Measurements from ENCODE around the gene CEP43. TPM values are rescaled to one million over a fixed set of nuclear protein-coding genes. Genes with fewer than 3 reads are reported as not detected.

CEP43 gene
- total RNA-seq, 1 experiment from 2014 or later = 19.7 TPM

- DNase-seq = no peak
- ChIA-PET POLR2A (ENCODE audit: unreplicated experiment) (interaction anchor here (0.6 kb wide), 1 partner anchor 20 kb away, joined by 3 read pairs; no protein-coding TSS in a partner anchor), CTCF (no interaction called here)
Observed at GRCh38 chr6:167027308-167027707, 28.1 kb downstream of the CEP43 start.

GRCh38 chr6:167027772-167028171 is 28.6 kb downstream of the CEP43 start:
- ChIA-PET CTCF (no interaction called here), POLR2A (ENCODE audit: unreplicated experiment) (no interaction called here)
- H3F3A ChIP-seq (ENCODE audit: insufficient read depth, low read depth) = no peaks in the 10 kb centered on the region
- no TSS peak for BruUV-seq (replicated peaks)
- H3K4me2 ChIP-seq = no peak overlapping the region
- H3K27ac ChIP-seq = no peak overlapping the region
- H3K79me2 ChIP-seq (ENCODE audit: low read depth) = no peaks in the 10 kb centered on the region
- no peak overlapping the region for H2AFZ ChIP-seq
- no peaks in the 10 kb centered on the region for H3K9me2 ChIP-seq (ENCODE audit: insufficient read depth)
- H3K9me3 ChIP-seq (ENCODE audit: insufficient read depth, low read depth) = no peaks in the 10 kb centered on the region
- no peak overlapping the region for H3K4me3 ChIP-seq
- TF ChIP-seq EZH2 (IDR thresholded peaks at IDR 0.05; ENCODE audit: low read depth) = no peak
- no peak for TF ChIP-seq CTCF (conservative IDR thresholded peaks at IDR 0.05)
- peaks cover 21% of the 10 kb centered on the region; the same call in 1 of the 2 replicates for H3K36me3 ChIP-seq (ENCODE audit: low read depth)
- DNase-seq = no peak
- H3K4me1 ChIP-seq (replicated peaks; ENCODE audit: insufficient read depth) = no peaks in the 10 kb centered on the region
- intact Hi-C loops (cut with micrococcal nuclease; ENCODE audit: unreplicated experiment) = no loop called here
- H4K20me1 ChIP-seq (ENCODE audit: insufficient read depth) = no peaks in the 10 kb centered on the region
- H3K27me3 ChIP-seq (ENCODE audit: insufficient read depth, low read depth) = no peaks in the 10 kb centered on the region

More at GRCh38 chr6:167027308-167027707, 28.1 kb downstream of the CEP43 start:
- Histone ChIP-seq H3K4me3 (no peak overlapping the region), H2AFZ (no peak overlapping the region), H4K20me1 (ENCODE audit: insufficient read depth) (no peaks in the 10 kb centered on the region), H3K4me1 (replicated peaks; ENCODE audit: insufficient read depth) (no peaks in the 10 kb centered on the region), H3K4me2 (no peak overlapping the region), H3K36me3 (ENCODE audit: low read depth) (peaks cover 21% of the 10 kb centered on the region; the same call in 1 of the 2 replicates), H3K27ac (no peak overlapping the region), H3F3A (ENCODE audit: insufficient read depth, low read depth) (no peaks in the 10 kb centered on the region), H3K79me2 (ENCODE audit: low read depth) (no peaks in the 10 kb centered on the region), H3K9me2 (ENCODE audit: insufficient read depth) (no peaks in the 10 kb centered on the region), H3K27me3 (ENCODE audit: insufficient read depth, low read depth) (no peaks in the 10 kb centered on the region), H3K9me3 (ENCODE audit: insufficient read depth, low read depth) (no peaks in the 10 kb centered on the region)
- TF ChIP-seq CTCF (conservative IDR thresholded peaks at IDR 0.05) = no peak
- no TSS peak for BruUV-seq (replicated peaks)
- intact Hi-C loops (cut with micrococcal nuclease; ENCODE audit: unreplicated experiment) = no loop called here

GRCh38 chr6:167030222-167031072 is 31.2 kb downstream of the CEP43 start:
- POLR2A ChIA-PET (ENCODE audit: unreplicated experiment) = no interaction called here
- intact Hi-C loops (cut with micrococcal nuclease; ENCODE audit: unreplicated experiment) = no loop called here
- no TSS peak for BruUV-seq (replicated peaks)

More at GRCh38 chr6:167030222-167031072, 31.2 kb downstream of the CEP43 start:
- TF ChIP-seq CTCF (conservative IDR thresholded peaks at IDR 0.05) (no peak), EZH2 (IDR thresholded peaks at IDR 0.05; ENCODE audit: low read depth) (no peak)
- Histone ChIP-seq H3K27me3 (ENCODE audit: insufficient read depth, low read depth) (no peaks in the 10 kb centered on the region), H3F3A (ENCODE audit: insufficient read depth, low read depth) (no peaks in the 10 kb centered on the region), H3K4me3 (no peak overlapping the region), H3K4me2 (no peak overlapping the region), H3K79me2 (ENCODE audit: low read depth) (no peaks in the 10 kb centered on the region), H3K36me3 (ENCODE audit: low read depth) (peaks cover 25% of the 10 kb centered on the region; the same call in 1 of the 2 replicates), H3K9me2 (ENCODE audit: insufficient read depth) (no peaks in the 10 kb centered on the region), H3K4me1 (replicated peaks; ENCODE audit: insufficient read depth) (no peaks in the 10 kb centered on the region), H3K27ac (no peak overlapping the region), H3K9me3 (ENCODE audit: insufficient read depth, low read depth) (no peaks in the 10 kb centered on the region), H2AFZ (no peak overlapping the region), H4K20me1 (ENCODE audit: insufficient read depth) (no peaks in the 10 kb centered on the region)
- DNase-seq = no peak
- CTCF ChIA-PET = no interaction called here
